Measurements from ENCODE around the gene SLC13A3.

Gene SLC13A3

GRCh38 chr20:46552460-46553420 is 98.5 kb downstream of the SLC13A3 start:
- peak; percentile 74 for DNase-seq

DNA sequence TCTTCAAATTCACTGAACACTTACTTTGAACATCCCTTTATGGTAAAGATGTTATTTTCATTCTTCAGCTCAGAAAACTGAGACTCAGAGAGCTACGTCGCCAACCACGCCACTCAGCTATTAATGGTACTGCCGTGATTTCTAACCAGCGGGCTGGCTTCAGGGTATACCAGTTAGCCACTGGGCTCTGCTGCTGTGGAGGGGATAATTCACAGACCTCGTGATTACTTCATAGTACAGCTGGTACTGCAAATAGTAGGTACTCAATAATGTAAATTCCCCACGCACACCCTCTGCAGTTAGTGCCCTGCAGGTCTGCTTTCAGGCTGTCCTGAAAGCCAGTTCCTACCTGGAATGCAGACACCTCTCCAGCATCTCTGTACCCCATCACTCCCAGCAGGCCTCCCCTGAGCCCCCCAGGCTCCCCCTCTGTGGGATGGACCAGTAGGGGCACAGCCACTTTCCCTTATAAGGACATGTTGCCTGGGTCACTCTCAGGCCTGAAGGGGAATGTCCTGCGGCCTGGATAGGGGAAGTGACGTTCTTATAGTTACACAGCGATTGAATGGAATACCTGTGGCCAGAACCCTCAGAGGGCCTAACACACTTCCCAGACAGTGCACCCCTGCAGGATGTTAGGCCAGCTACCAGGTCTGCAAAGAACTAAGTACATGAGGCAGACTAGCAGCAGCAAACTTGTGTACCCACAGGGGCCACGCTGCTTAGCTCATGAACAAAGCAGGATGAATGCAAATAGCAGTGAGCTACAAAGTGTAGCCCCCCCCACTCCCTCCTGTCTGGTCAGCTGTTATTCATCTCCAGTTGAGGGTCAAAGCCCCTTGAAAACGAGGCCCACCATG is 99.5 kb downstream of the SLC13A3 start:
- DNase-seq = no peak

- DNase-seq = peak; percentile 50
Measured at GRCh38 chr20:46550461-46550860, 100.8 kb downstream of the SLC13A3 start, which contains the start of gene OCSTAMP. OCSTAMP (minus strand) TSS chr20:46550654; CDS start chr20:46550560, 94 bp downstream.

- no peak for DNase-seq
Measured at GRCh38 chr20:46549188-46549972, 101.9 kb downstream of the SLC13A3 start.

DNA sequence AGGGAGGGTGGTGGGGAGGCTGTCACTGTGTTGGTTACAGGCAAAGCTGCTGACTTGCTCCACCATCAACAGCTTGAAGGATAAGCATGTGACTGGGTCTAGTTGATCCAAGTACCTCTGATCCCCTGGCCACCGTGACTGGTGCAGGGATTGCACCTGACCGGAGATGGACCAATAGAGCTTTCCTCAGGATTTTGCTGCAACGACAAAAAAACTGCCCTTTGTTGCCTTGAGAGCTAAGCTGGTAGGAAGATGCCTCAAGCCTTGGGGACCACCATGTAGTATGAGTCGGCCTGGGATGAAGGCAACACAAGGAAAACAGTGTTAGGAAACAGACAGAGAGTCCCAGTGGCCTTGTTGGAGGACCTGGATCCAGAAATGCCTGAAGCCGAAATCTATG is 102.6 kb downstream of the SLC13A3 start:
- DNase-seq = no peak

GRCh38 chr20:46547995-46548394 is 103.3 kb downstream of the SLC13A3 start:
- DNase-seq = no peak

DNA sequence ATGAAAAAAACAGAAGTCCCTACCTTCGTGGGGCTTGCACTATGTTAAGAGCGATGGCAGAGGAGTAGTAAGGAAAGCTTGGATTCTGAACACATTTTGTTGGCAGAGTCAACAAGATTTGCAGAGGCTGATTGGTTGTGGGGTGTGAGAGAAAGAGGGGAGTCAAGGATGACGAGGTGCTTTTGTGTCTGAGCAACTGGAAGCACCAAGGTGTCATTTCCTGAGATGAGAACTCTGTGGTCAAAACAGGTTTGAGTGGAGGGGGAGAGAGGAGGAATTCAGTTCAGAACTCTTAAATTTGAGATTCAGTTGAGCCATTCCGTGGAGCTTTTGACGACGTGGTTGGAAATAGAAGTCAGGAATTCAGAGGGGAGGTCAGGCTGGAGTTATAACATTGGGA is 104.3 kb downstream of the SLC13A3 start:
- DNase-seq = no peak

- DNase-seq = no peak
Measured at GRCh38 chr20:46546298-46546697, 105.0 kb downstream of the SLC13A3 start.

DNA sequence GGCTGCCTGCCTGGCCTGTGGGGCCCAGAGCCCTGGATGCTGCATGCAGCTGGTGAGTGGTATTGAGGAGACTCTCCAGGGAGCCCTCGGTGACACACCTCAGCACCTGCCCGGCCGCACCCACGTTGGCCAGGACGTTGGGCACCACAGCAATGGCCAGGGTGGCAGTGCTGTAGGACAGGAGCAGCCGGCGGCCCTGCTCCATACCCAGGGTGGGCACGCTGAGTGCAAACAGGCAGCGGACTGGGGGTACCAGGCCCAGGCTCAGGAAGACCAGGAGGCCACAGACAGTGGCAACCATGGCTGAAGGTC is 105.5 kb downstream of the SLC13A3 start:
- no peak for DNase-seq

DNA sequence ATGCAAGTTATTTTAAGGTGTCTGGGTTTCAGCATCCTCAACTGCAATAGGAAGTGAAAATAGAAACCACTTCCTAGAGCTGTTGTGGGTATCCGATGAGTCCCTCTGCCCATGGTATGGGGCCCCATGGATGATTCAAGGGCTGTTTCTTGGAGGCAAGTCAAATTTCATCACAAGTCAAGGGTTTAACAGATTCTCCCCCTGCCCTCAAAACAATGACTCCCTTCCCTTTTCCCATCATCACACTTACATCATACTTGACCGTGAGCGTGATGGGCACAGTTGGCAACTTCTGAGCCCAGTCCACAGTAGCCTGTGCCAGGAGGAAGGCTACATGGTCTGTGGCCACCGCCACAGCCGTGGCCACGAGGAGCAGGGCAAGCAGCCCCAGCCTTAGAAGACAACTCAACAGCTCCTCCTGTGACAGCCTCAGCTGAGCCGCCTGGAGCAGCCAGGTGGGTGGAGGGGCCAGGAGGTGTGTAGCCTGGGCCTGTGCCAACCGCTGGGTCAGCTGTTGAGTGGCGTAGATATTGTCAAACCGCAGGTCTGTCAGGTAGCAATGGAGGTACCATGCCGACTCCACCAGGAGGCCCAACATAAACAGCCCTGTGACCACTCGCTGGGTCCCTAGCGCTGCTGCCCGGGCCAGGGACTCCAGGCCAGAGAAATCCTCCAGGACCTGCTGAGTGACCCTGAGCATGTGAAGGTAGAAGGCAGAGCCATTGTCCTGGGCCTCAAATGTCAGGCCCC is 106.0 kb downstream of the SLC13A3 start:
- DNase-seq = peak; percentile 47

- no peak for DNase-seq
Measured at GRCh38 chr20:46544576-46544975, 106.7 kb downstream of the SLC13A3 start.

GRCh38 chr20:46543959-46544358 is 107.3 kb downstream of the SLC13A3 start:
- DNase-seq = no peak

DNA sequence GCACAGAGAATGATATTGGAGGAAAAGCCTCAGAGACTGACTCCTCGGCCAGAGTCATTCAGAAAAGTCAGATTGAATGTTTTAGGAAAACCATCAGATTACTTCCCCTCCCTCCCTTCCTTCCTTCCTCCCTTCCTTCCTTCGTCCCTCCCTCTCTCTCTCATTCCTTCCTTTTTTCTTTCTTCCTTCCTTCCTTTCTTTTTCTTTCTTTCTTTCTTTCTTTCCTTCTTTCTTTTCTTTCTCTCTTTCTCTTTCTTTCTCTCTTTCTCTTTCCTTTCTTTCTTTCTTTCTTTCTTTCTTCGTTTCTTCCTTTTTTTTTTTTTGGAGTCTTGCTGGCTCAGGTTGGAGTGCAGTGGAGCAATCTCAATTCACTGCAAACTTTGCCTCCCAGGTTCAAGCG is 108.2 kb downstream of the SLC13A3 start:
- no peak for DNase-seq

GRCh38 chr20:46541229-46541935 is 109.9 kb downstream of the SLC13A3 start:
- DNase-seq = no peak

GRCh38 chr20:46539113-46539512 is 112.1 kb downstream of the SLC13A3 start:
- DNase-seq = no peak

DNA sequence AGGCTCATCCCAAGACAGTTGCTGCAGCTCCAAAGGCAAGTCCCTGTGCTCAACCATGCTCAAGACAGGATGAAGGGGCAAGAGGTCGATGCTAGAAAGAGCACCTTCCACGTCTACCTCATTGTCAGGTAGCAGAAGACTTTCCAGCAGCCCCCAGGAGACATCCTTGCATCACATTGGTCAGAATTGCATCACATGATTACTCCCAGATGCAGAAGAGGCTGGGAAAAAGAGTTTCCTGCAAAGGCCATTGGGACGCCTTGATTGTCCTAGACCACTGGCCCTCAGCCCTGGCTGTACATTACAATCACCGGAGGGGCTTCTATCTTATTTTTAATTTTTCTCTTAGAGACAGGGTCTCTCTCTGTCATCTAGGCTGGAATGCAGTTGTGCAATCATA is 120.6 kb downstream of the SLC13A3 start:
- no peak for DNase-seq

DNA sequence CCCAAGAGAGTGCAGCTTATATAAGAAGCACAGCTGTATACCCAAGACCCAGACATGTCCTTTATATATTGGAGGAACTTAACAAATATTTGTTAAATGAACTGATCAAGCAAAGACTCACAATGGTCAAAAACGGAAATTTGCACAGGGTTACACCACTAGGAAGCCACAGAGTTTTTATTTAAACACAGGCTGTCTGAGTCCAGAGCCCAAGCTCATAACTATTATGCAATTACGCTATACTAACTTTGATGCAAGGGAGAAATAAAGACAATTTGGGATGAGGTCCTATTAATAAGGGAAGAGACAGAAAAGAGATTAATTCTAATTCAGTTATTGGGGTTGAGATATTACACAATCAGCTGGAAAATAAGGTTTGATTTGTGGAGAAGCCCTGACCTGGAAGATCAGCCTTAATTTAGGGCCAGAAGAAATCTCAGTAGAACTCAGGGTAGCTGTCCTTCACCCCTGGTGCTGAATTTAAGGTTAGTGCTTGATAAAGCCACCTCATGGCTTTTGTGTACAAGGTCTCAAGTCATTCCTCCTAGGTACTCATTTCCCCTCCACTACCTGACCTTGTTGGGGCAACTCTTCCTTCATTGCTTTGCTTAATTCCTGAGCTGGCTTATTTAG is 127.4 kb downstream of the SLC13A3 start:
- DNase-seq = no peak

DNA sequence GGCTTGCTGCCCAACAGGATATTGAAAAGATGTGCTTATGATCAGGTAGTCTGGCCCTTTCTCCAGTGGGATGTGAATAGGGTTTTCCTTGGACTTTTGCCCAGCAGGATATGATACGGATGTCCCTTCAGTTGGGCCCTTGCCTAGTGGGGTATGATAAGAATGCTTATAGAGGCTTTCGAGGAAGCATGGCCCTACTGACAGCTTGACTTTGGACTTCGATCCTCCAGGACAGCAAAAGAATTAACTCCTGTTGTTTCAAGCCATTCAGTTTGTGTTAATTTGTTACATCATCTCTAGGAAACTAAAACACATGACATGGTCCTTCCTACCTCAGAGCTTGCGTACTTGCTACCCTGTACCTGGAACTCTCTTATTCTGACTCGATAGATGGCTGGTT is 128.2 kb downstream of the SLC13A3 start:
- no peak for DNase-seq

- peak; percentile 37 for DNase-seq
Measured at GRCh38 chr20:46520976-46521579, 130.2 kb downstream of the SLC13A3 start.

GRCh38 chr20:46520540-46520939 is 130.7 kb downstream of the SLC13A3 start:
- no peak for DNase-seq
